Measurements from ENCODE around the gene ST3GAL5. TPM values are rescaled to one million over a fixed set of nuclear protein-coding genes. Genes with fewer than 3 reads are reported as not detected.

ST3GAL5 gene
- total RNA-seq, 1 experiment from 2014 or later = 25.3 TPM

DNA sequence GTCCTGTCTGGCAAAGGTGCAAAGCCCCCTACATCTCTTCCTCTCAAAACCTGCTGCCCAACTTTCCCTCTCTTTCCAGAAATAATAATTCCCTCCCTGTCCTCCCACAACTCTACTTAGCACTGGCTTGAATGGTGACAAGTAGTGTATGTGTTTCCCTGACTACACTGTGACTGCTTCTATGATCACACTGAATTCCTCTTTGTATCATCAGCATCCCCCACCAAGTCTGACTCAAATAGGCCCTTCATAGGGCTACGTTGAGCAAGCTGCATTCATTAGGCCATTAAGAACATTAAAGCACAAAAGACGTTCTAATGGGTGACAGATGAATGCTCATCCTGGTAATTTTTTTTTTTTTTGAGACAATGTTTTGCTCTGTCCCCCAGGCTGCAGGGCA, 13.7 kb upstream of the ST3GAL5 start:
- Histone ChIP-seq H3K27ac (ENCODE audit: low read depth, low read length, poor library complexity, severe bottlenecking) (no peak overlapping the region), H3K36me3 (ENCODE audit: insufficient read depth, low read length, poor library complexity, severe bottlenecking) (no peaks in the 10 kb centered on the region), H3K4me3 (ENCODE audit: low read depth, low read length, poor library complexity, severe bottlenecking) (no peak overlapping the region), H3K9me3 (ENCODE audit: low read depth, low read length, poor library complexity, severe bottlenecking) (no peaks in the 10 kb centered on the region), H3K27me3 (replicated peaks; ENCODE audit: insufficient read depth, low read depth, low read length, poor library complexity) (no peaks in the 10 kb centered on the region), H3K4me1 (ENCODE audit: insufficient read depth, low read length, poor library complexity, severe bottlenecking) (no peaks in the 10 kb centered on the region)
- ChIA-PET CTCF (interaction anchor here (0.6 kb wide), 1 partner anchor 14 kb away, joined by 9 read pairs; no protein-coding TSS in a partner anchor), POLR2A (ENCODE audit: low non-redundant PET) (no interaction called here)
- no TSS peak for BruUV-seq (replicated peaks)
- DNase-seq (ENCODE audit: low spot score) = no peak
- intact Hi-C loops (cut with micrococcal nuclease; ENCODE audit: unreplicated experiment) = no loop called here
- TF ChIP-seq CTCF (conservative IDR thresholded peaks at IDR 0.05; ENCODE audit: low read depth, low read length) = no peak
- TF ChIP-seq EZH2 (IDR thresholded peaks at IDR 0.05; ENCODE audit: borderline replicate concordance, low read depth, low read length, poor library complexity, severe bottlenecking) = no peak

GRCh38 chr2:85901155-85901554, 12.4 kb upstream of the ST3GAL5 start:
- CTCF ChIA-PET = no interaction called here
- POLR2A ChIA-PET (ENCODE audit: low non-redundant PET) = no interaction called here
- H3K4me3 ChIP-seq (ENCODE audit: low read depth, low read length, poor library complexity, severe bottlenecking) = no peak overlapping the region
- H3K4me1 ChIP-seq (ENCODE audit: insufficient read depth, low read length, poor library complexity, severe bottlenecking) = no peaks in the 10 kb centered on the region
- no peak for TF ChIP-seq EZH2 (IDR thresholded peaks at IDR 0.05; ENCODE audit: borderline replicate concordance, low read depth, low read length, poor library complexity, severe bottlenecking)
- no peak for TF ChIP-seq CTCF (conservative IDR thresholded peaks at IDR 0.05; ENCODE audit: low read depth, low read length)
- BruUV-seq (replicated peaks) = no TSS peak
- intact Hi-C loops (cut with micrococcal nuclease; ENCODE audit: unreplicated experiment) = no loop called here
- no peaks in the 10 kb centered on the region for H3K9me3 ChIP-seq (ENCODE audit: low read depth, low read length, poor library complexity, severe bottlenecking)
- DNase-seq (ENCODE audit: low spot score) = no peak
- H3K27ac ChIP-seq (ENCODE audit: low read depth, low read length, poor library complexity, severe bottlenecking) = no peak overlapping the region
- H3K27me3 ChIP-seq (replicated peaks; ENCODE audit: insufficient read depth, low read depth, low read length, poor library complexity) = no peaks in the 10 kb centered on the region
- H3K36me3 ChIP-seq (ENCODE audit: insufficient read depth, low read length, poor library complexity, severe bottlenecking) = no peaks in the 10 kb centered on the region

- DNase-seq (ENCODE audit: low spot score) = no peak
- ChIA-PET CTCF (no interaction called here), POLR2A (ENCODE audit: low non-redundant PET) (no interaction called here)
- H3K4me1 ChIP-seq (ENCODE audit: insufficient read depth, low read length, poor library complexity, severe bottlenecking) = no peaks in the 10 kb centered on the region
- H3K9me3 ChIP-seq (ENCODE audit: low read depth, low read length, poor library complexity, severe bottlenecking) = no peaks in the 10 kb centered on the region
- TF ChIP-seq CTCF (conservative IDR thresholded peaks at IDR 0.05; ENCODE audit: low read depth, low read length) = no peak
- no peak for TF ChIP-seq EZH2 (IDR thresholded peaks at IDR 0.05; ENCODE audit: borderline replicate concordance, low read depth, low read length, poor library complexity, severe bottlenecking)
- no peaks in the 10 kb centered on the region for H3K36me3 ChIP-seq (ENCODE audit: insufficient read depth, low read length, poor library complexity, severe bottlenecking)
- intact Hi-C loops (cut with micrococcal nuclease; ENCODE audit: unreplicated experiment) = no loop called here
- H3K4me3 ChIP-seq (ENCODE audit: low read depth, low read length, poor library complexity, severe bottlenecking) = no peak overlapping the region
- BruUV-seq (replicated peaks) = no TSS peak
- no peak overlapping the region for H3K27ac ChIP-seq (ENCODE audit: low read depth, low read length, poor library complexity, severe bottlenecking)
- no peaks in the 10 kb centered on the region for H3K27me3 ChIP-seq (replicated peaks; ENCODE audit: insufficient read depth, low read depth, low read length, poor library complexity)
Observed at GRCh38 chr2:85900366-85900765, 11.6 kb upstream of the ST3GAL5 start.

All from A673 (cell line).